Body of pancreas (tissue), 4 donors: ENCODE data around the gene POLR3A.

Experiments
- POLR2A ChIP-seq, 3 donors: fragments of 450-650 bp; IDR thresholded peaks; one replicate each; pipeline ENCODE4 v1.6.1; 2016; ENCODE audit warnings: antibody characterized with exemption in 3 of 3, mild to moderate bottlenecking in 2 of 3
- TF ChIP-seq, protein P1 (sequence below), 7 experiments: fragments of 450-650 bp in 4 of 7; fragments of 200-600 bp in 3 of 7; sonication (generic) in 3 of 7; IDR thresholded peaks; one replicate each; pipeline ENCODE4 v1.5.1; 2016 to 2019; ENCODE audit warnings: antibody characterized with exemption in 7 of 7

DNA sequence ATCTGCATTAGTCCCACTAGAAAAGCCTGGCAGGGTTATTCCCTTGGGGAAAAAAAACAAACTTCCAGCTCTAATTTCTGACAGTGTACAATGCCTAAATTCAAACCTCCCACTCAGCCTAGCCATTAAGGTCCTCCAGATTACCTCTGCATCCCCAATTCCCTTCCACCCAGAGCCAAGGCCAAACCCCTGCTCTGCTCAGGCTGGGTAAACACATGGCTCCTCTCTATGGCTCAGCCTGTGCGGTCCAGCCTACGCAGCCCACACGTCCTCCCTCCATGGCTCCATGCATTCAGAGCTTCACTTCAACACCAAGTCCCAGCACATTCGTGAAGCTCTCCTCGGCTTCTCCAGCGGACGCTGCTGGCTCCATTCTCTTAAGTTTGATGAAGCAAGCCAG is 107.9 kb downstream of the POLR3A start:
- TF ChIP-seq, protein P1, sequence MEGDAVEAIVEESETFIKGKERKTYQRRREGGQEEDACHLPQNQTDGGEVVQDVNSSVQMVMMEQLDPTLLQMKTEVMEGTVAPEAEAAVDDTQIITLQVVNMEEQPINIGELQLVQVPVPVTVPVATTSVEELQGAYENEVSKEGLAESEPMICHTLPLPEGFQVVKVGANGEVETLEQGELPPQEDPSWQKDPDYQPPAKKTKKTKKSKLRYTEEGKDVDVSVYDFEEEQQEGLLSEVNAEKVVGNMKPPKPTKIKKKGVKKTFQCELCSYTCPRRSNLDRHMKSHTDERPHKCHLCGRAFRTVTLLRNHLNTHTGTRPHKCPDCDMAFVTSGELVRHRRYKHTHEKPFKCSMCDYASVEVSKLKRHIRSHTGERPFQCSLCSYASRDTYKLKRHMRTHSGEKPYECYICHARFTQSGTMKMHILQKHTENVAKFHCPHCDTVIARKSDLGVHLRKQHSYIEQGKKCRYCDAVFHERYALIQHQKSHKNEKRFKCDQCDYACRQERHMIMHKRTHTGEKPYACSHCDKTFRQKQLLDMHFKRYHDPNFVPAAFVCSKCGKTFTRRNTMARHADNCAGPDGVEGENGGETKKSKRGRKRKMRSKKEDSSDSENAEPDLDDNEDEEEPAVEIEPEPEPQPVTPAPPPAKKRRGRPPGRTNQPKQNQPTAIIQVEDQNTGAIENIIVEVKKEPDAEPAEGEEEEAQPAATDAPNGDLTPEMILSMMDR (IDR thresholded peaks at IDR 0.05), result no peak
- TF ChIP-seq POLR2A (IDR thresholded peaks at IDR 0.05), result no peak
